ENCODE data around the gene FAM13A. TPM values are rescaled to one million over a fixed set of nuclear protein-coding genes. Genes with fewer than 3 reads are reported as not detected.

FAM13A gene
- total and polyA plus RNA-seq, 2 of the 13 experiments (the other 11 are each of a cell fraction or from before 2014, with no cell fraction given) = 1.2 to 36.2 TPM

- H2AFZ ChIP-seq (ENCODE audit: low read length) = no peak overlapping the region
- POLR2A ChIA-PET = no interaction called here
- intact Hi-C loops (cut with micrococcal nuclease; ENCODE audit: unreplicated experiment) = no loop called here
- H3K4me3 ChIP-seq (replicated peaks in 1 of 3; ENCODE audit: insufficient read depth in 1 of 3, low read depth in 2 of 3, low read length in 3 of 3) = no peak overlapping the region
- FAIRE-seq = no peak
- peaks cover 30% of the 10 kb centered on the region for H3K4me1 ChIP-seq (ENCODE audit: insufficient read depth, low read length)
- no peaks in the 10 kb centered on the region for H3K27me3 ChIP-seq (ENCODE audit: control insufficient read depth in 1 of 2, insufficient read depth in 2 of 2, low read length in 2 of 2)
- no peak overlapping the region for H3K4me2 ChIP-seq (ENCODE audit: low read depth, low read length)
- no TSS peak for BruUV-seq (replicated peaks)
- CTCF ChIA-PET (ENCODE audit: low intra/inter-chr PET ratio, low total read pairs) = no interaction called here
- in situ Hi-C loops (cut with HindIII; ENCODE audit: extremely low pct_ligation_motif_present, low pct_unique_long_range_greater_than_20kb) = loop anchor here (25.0 kb wide), 1 partner anchor 267 kb away; no protein-coding TSS in a partner anchor
- H3K79me2 ChIP-seq (ENCODE audit: insufficient read depth, low read length) = peaks cover 57% of the 10 kb centered on the region
- H3K9me3 ChIP-seq (ENCODE audit: low read length) = no peaks in the 10 kb centered on the region
- ATAC-seq = no peak
- TF ChIP-seq ZSCAN22 (CRISPR knock-in tag; IDR thresholded peaks at IDR 0.05) = no peak
- no peak for TF ChIP-seq NR2F2 (IDR thresholded peaks at IDR 0.05; ENCODE audit: borderline replicate concordance, low read depth)
- TF ChIP-seq IRF2 (CRISPR knock-in tag; IDR thresholded peaks at IDR 0.05) = no peak
- no peak for TF ChIP-seq GATAD2A (CRISPR knock-in tag; IDR thresholded peaks at IDR 0.05)
- no peak for TF ChIP-seq DZIP1 (CRISPR knock-in tag; IDR thresholded peaks at IDR 0.05)
- no peak for TF ChIP-seq ZMAT3 (CRISPR knock-in tag; conservative IDR thresholded peaks at IDR 0.05)
- no peak for TF ChIP-seq KAT2B (IDR thresholded peaks at IDR 0.05; ENCODE audit: borderline replicate concordance, low read depth, low read length)
- TF ChIP-seq ZNF354B (CRISPR knock-in tag; IDR thresholded peaks at IDR 0.05) = no peak
- WGBS (ENCODE audit: low lambda C conversion rate) = 99% methylated on average over 2 of the region's 2 CpGs
- H3K9ac ChIP-seq (ENCODE audit: insufficient read depth, low read depth, low read length) = no peak overlapping the region
- H3K36me3 ChIP-seq (replicated peaks in 1 of 2; ENCODE audit: control insufficient read depth in 1 of 2, insufficient read depth in 2 of 2, low read length in 2 of 2) = peaks cover 4 to 6% of the 10 kb centered on the region in 2 experiments; a peak in 3 of 5 replicates
- H4K20me1 ChIP-seq (ENCODE audit: insufficient read depth, low read length) = peaks cover 7% of the 10 kb centered on the region; the same call in 1 of the 2 replicates
- H3K27ac ChIP-seq (ENCODE audit: extremely low read length, insufficient read depth, low read length) = no peak overlapping the region
- no peak for DNase-seq (ENCODE audit: low spot score)
These were observed 252.8 kb downstream of the FAM13A start for GRCh38 chr4:88804234-88804633.
